Measurements from ENCODE around the gene ZNF304.
"Not testable (repeated sequence)": the region's sequence is repeated elsewhere in the genome, so short reads cannot be mapped to it uniquely, and the experiment has no call there.

Gene ZNF304

GRCh38 chr19:57362419-57362818, 11.3 kb downstream of the ZNF304 start:
- no peak for DNase-seq (ENCODE audit: low spot score)

DNA sequence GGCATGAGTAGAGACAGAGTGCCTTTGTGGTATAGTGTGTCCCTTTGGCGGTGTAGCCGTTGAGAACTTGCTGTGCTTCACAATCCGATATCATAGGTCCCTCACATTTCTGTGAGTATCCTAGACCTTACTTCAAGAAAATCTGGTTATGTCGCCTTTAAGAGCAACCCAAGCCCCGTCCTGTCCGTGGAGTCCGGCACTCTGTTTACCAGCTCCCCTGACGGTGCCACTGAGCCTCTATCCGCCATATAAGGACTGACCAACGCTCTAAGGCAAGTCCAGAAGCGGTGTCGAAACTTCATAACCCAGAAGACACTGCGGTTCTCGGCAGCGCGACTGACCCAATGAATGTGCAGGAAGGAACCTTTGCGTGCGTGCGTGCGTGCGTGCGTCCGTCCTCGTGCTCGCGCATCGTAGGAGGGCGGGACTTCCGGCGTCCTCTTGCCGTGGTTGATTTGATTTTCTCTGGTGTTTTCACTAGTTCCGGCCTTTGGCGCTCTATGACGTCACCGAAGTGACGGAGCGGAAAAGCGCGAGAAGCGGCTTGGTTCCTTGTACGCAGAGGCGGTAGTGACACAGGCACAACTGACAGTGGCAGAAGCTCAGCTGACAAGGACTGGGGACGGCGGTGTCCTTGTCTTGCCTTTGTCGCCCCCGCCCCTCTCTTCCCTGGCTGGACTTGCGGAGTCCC, 12.1 kb downstream of the ZNF304 start, which contains the start of the genes TRAPPC2B and ZNF547:
Gene TRAPPC2B, plus strand, starts transcription at position 555 of the 691 bp plus-strand sequence. CDS start 1,283 bp downstream, outside the sequence.
Gene ZNF547, plus strand, starts transcription at position 555 of the 691 bp plus-strand sequence. CDS start 5,005 bp downstream, outside the sequence.
- DNase-seq (ENCODE audit: low spot score): peak; percentile 100

- DNase-seq (ENCODE audit: low spot score): no peak
Measured at GRCh38 chr19:57363688-57364181, 12.7 kb downstream of the ZNF304 start.

- DNase-seq (ENCODE audit: low spot score): no peak
Measured at GRCh38 chr19:57366776-57367175, 15.7 kb downstream of the ZNF304 start.

GRCh38 chr19:57374179-57374578, 23.1 kb downstream of the ZNF304 start:
- DNase-seq (ENCODE audit: low spot score): no peak

DNA sequence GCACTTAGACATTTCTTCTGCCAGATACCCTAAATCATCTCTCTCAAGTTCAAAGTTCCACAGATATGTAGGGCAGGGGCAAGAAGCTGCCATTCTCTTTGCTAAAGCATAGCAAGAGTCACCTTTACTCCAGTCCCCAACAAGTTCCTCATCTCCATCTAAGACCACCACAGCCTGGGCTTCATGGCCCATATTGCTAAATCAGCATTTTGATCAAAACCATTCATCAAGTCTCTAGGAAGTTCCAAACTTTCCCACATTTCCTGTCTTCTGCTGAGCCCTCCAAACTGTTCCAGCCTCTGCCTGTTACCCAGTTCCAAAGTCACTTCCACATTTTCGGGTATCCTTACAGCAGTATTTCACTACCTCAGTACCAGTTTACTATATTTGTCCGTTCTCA, 23.6 kb downstream of the ZNF304 start:
- DNase-seq (ENCODE audit: low spot score): not testable (repeated sequence)

- DNase-seq (ENCODE audit: low spot score): no peak
Measured at GRCh38 chr19:57376151-57376550, 25.1 kb downstream of the ZNF304 start.

GRCh38 chr19:57377498-57378146, 26.6 kb downstream of the ZNF304 start:
- no peak for DNase-seq (ENCODE audit: low spot score)

GRCh38 chr19:57380923-57381322, 29.9 kb downstream of the ZNF304 start:
- no peak for DNase-seq (ENCODE audit: low spot score)

GRCh38 chr19:57382806-57383488, 31.9 kb downstream of the ZNF304 start:
- DNase-seq (ENCODE audit: low spot score): no peak

DNA sequence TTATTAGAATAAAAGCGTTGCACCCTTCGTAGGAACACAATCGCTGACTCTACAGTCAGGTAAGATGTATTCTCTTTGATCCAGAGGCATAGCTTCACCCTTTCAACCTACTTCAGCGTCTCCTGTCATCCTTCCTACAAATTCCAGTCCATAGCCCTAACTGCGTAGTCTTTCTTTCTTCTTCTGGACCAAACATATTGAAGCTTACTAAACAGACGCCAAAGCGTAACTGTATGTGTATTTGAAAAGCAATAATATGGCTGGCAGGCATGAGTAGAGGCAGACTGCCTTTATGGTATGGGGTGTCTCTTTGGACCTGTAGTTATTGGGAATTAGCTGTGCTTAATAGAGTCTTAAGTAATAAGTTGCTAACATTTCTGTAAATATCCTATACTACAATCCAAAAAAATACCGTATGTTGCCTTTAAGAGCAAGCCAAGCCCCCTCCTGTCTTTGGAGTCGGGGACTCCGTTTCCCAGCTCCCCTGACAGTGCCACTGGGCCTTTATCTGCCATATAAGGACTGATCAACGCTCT, 38.2 kb downstream of the ZNF304 start:
- DNase-seq (ENCODE audit: low spot score): no peak

- DNase-seq (ENCODE audit: low spot score): peak; percentile 100
Measured at GRCh38 chr19:57389730-57390598, 38.9 kb downstream of the ZNF304 start, which contains the start of gene ZNF548. TSS of gene ZNF548 (plus strand) at chr19:57389854. CDS start at chr19:57390100, 246 bp downstream.

GRCh38 chr19:57395710-57396109, 44.6 kb downstream of the ZNF304 start:
- no peak for DNase-seq (ENCODE audit: low spot score)

DNA sequence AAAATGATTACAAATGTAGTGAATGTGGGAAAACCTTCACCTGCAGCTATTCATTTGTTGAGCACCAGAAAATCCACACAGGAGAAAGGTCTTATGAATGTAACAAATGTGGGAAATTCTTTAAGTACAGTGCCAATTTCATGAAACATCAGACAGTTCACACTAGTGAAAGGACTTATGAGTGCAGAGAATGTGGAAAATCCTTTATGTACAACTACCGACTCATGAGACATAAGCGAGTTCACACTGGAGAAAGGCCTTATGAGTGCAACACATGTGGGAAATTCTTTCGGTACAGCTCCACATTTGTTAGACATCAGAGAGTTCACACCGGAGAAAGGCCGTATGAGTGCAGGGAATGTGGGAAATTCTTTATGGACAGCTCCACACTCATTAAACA, 47.8 kb downstream of the ZNF304 start:
- no peak for DNase-seq (ENCODE audit: low spot score)

- no peak for DNase-seq (ENCODE audit: low spot score)
Measured at GRCh38 chr19:57403737-57404563, 52.9 kb downstream of the ZNF304 start.

GRCh38 chr19:57406516-57407123, 55.5 kb downstream of the ZNF304 start:
- peak; percentile 44 for DNase-seq (ENCODE audit: low spot score)

All from cerebellar cortex (tissue), 1 donor.